GM23338 (cell line): ENCODE measurements around the gene SH3BP4. TPM values are rescaled to one million over a fixed set of nuclear protein-coding genes. Genes with fewer than 3 reads are reported as not detected.

ENCODE experiments used
- ATAC-seq: fragments of 200-7000 bp; cut with Tn5 transposase; 3 replicates; pipeline ENCODE4 v1.9.1; 2020
- DNase-seq: peaks from one replicate; pipeline ENCODE4 v3.0.0-alpha.2; 2015; ENCODE audit warnings: low spot score
- H2AFZ ChIP-seq: fragments of 200-600 bp; sonication (generic); 2 replicates; pipeline ENCODE4 v1.8.0; 2016; ENCODE audit warnings: antibody characterized with exemption, mild to moderate bottlenecking, moderate library complexity
- H3F3A ChIP-seq: fragments of 200-600 bp; sonication (generic); replicated peaks from 2 replicates; pipeline ENCODE4 v1.8.0; 2017; ENCODE audit warnings: antibody characterized with exemption, mixed run types, low read depth
- H3K27ac ChIP-seq: fragments of 200-600 bp; sonication (generic); 2 replicates; pipeline ENCODE4 v1.6.1; 2016; ENCODE audit warnings: low read depth
- H3K27me3 ChIP-seq: fragments of 200-600 bp; sonication (generic); 2 replicates; pipeline ENCODE4 v1.8.0; 2016; ENCODE audit warnings: mild to moderate bottlenecking, mixed run types, moderate library complexity; ENCODE audit not compliant: insufficient read depth
- H3K36me3 ChIP-seq: fragments of 200-600 bp; sonication (generic); 2 replicates; pipeline ENCODE4 v1.8.0; 2016; ENCODE audit warnings: mild to moderate bottlenecking; ENCODE audit not compliant: insufficient read depth
- H3K4me1 ChIP-seq: fragments of 200-600 bp; sonication (generic); 2 replicates; pipeline ENCODE4 v1.8.0; 2016; ENCODE audit warnings: mild to moderate bottlenecking, moderate library complexity; ENCODE audit not compliant: insufficient read depth
- H3K4me2 ChIP-seq: fragments of 200-600 bp; sonication (generic); 2 replicates; pipeline ENCODE4 v1.7.1; 2017; ENCODE audit warnings: mixed run types
- H3K4me3 ChIP-seq: fragments of 200-600 bp; sonication (generic); 2 replicates; pipeline ENCODE4 v1.6.1; 2016; ENCODE audit warnings: mixed run types
- H3K79me2 ChIP-seq: fragments of 200-600 bp; sonication (generic); replicated peaks from 2 replicates; pipeline ENCODE4 v1.8.0; 2017; ENCODE audit warnings: mild to moderate bottlenecking; ENCODE audit not compliant: insufficient read depth
- H3K9me2 ChIP-seq: fragments of 200-600 bp; sonication (generic); 2 replicates; pipeline ENCODE4 v1.8.0; 2017; ENCODE audit not compliant: insufficient read depth
- H4K20me1 ChIP-seq: fragments of 200-600 bp; sonication (generic); replicated peaks from 2 replicates; pipeline ENCODE4 v1.8.0; 2017; ENCODE audit warnings: mild to moderate bottlenecking; ENCODE audit not compliant: insufficient read depth
- H3K27ac Mint-ChIP-seq: 2 replicates; pipeline ENCODE4 v1.8.0; 2020; ENCODE audit warnings: inconsistent platforms, mild to moderate bottlenecking, moderate library complexity, mixed read lengths
- H3K27me3 Mint-ChIP-seq: 3 replicates; pipeline ENCODE4 v1.8.0; 2022; ENCODE audit warnings: low read depth, mild to moderate bottlenecking, moderate library complexity, mixed read lengths, inconsistent platforms; ENCODE audit not compliant: insufficient read depth, poor library complexity
- H3K36me3 Mint-ChIP-seq: 3 replicates; pipeline ENCODE4 v1.8.0; 2021; ENCODE audit warnings: low read depth, mild to moderate bottlenecking, inconsistent platforms, moderate library complexity, mixed read lengths
- H3K4me1 Mint-ChIP-seq: 3 replicates; pipeline ENCODE4 v1.8.0; 2020; ENCODE audit warnings: mild to moderate bottlenecking, inconsistent platforms, mixed read lengths
- H3K4me3 Mint-ChIP-seq: 3 replicates; pipeline ENCODE4 v1.8.0; 2021; ENCODE audit warnings: moderate library complexity, mild to moderate bottlenecking, inconsistent platforms, mixed read lengths
- H3K9me3 Mint-ChIP-seq: 3 replicates; pipeline ENCODE4 v1.8.0; 2020; ENCODE audit warnings: moderate library complexity, mild to moderate bottlenecking, inconsistent platforms, mixed read lengths
- CREB1 ChIP-seq: fragments of 250-450 bp; sonication (Bioruptor Pico); IDR thresholded peaks from 2 replicates; pipeline ENCODE4 v1.5.0; 2020; ENCODE audit warnings: low read depth, mild to moderate bottlenecking, moderate library complexity
- CTCF ChIP-seq, 2 experiments: fragments of 200-600 bp in 1 of 2; sonication (generic) in 1 of 2; conservative IDR thresholded peaks; 2 replicates each; pipeline versions ENCODE4 v1.5.1 to v1.6.1; 2016 to 2017; ENCODE audit warnings: antibody characterized with exemption in 2 of 2, low read depth in 2 of 2, mild to moderate bottlenecking in 2 of 2, moderate library complexity in 1 of 2
- EZH2phosphoT487 ChIP-seq: fragments of 200-600 bp; sonication (generic); IDR thresholded peaks from one replicate; pipeline ENCODE4 v1.8.1; 2018; ENCODE audit warnings: antibody characterized with exemption; ENCODE audit not compliant: unreplicated experiment
- NANOG ChIP-seq: IDR thresholded peaks from 2 replicates; pipeline ENCODE4 v1.6.1; 2016; ENCODE audit warnings: antibody characterized with exemption, borderline replicate concordance
- POLR2AphosphoS5 ChIP-seq: IDR thresholded peaks from 2 replicates; pipeline ENCODE4 v1.6.1; 2016; ENCODE audit warnings: antibody characterized with exemption, low read depth
- REST ChIP-seq: IDR thresholded peaks from one replicate; pipeline ENCODE4 v1.6.1; 2018; ENCODE audit warnings: antibody characterized with exemption; ENCODE audit not compliant: unreplicated experiment
- STAT1 ChIP-seq: IDR thresholded peaks from one replicate; pipeline ENCODE4 v1.6.1; 2016; ENCODE audit warnings: antibody characterized with exemption; ENCODE audit not compliant: unreplicated experiment
- ZNF462 ChIP-seq: fragments of 250-450 bp; sonication (Bioruptor Pico); IDR thresholded peaks from 2 replicates; pipeline ENCODE4 v1.5.0; 2020; ENCODE audit warnings: mild to moderate bottlenecking, moderate library complexity
- polyA plus RNA-seq: library from polyadenylated mRNA; unstranded; fragments of >200 nt; fragmentation: Nextera tagmentation; extraction: Ambion mirVana; gene quantifications from 2 replicates; pipeline ENCODE4 v1.2.1, GENCODE V29; 2016
- total RNA-seq: library from RNA; depleted of rRNA; stranded (reverse); fragments of >200 nt; shearing (Covaris generic); gene quantifications from 2 replicates; pipeline ENCODE4 v1.2.3, GENCODE V29; 2014

SH3BP4 gene
- total and polyA plus RNA-seq, 2 experiments from 2014 or later: 15.6 to 50.9 TPM

- Histone ChIP-seq H3K27ac (no peak overlapping the region), H3K79me2 (peaks cover 91% of the 10 kb centered on the region), H3K4me3 (no peak overlapping the region), H3K27me3 (no peaks in the 10 kb centered on the region), H4K20me1 (peaks cover 6% of the 10 kb centered on the region; the same call in 1 of the 2 replicates), H2AFZ (no peak overlapping the region), H3K4me2 (no peak overlapping the region), H3K9me2 (no peaks in the 10 kb centered on the region), H3F3A (0 out of 2 replicates have a peak, but pooled peaks cover 3% of the 10 kb centered on the region), H3K36me3 (no peaks in the 10 kb centered on the region), H3K4me1 (peaks cover 35% of the 10 kb centered on the region)
- H3K27ac Mint-ChIP-seq: no peak overlapping the region
- DNase-seq (no peak), ATAC-seq (no peak)
- no peak overlapping the region for H3K4me3 Mint-ChIP-seq
- H3K36me3 Mint-ChIP-seq: peaks cover 13% of the 10 kb centered on the region
- H3K9me3 Mint-ChIP-seq: no peaks in the 10 kb centered on the region; the same call in 2 of the 3 replicates
- H3K4me1 Mint-ChIP-seq: peaks cover 63% of the 10 kb centered on the region
- peaks cover 6% of the 10 kb centered on the region for H3K27me3 Mint-ChIP-seq
- TF ChIP-seq ZNF462: no peak
- TF ChIP-seq POLR2AphosphoS5: no peak
- no peak for TF ChIP-seq CTCF (conservative IDR thresholded peaks at IDR 0.05; ENCODE audit: low read depth in 2 of 2)
- TF ChIP-seq CREB1 (CRISPR knock-in tag): no peak
- no peak for TF ChIP-seq EZH2phosphoT487
- no peak for TF ChIP-seq STAT1
- no peak for TF ChIP-seq NANOG
- no peak for TF ChIP-seq REST
Observed at GRCh38 chr2:235007664-235008457, 56.0 kb downstream of the SH3BP4 start.
